GM21360 (cell line): ENCODE results near the gene DLX1.
A peak's percentile ranks its signal among the peaks of the same experiment; 100 is the strongest.

Experiments used
- ATAC-seq: cut with Tn5 transposase; IDR thresholded peaks from one replicate; pipeline ENCODE4 v1.9.1; 2021; ENCODE audit warnings: mild to moderate bottlenecking, moderate library complexity; ENCODE audit not compliant: unreplicated experiment

DLX1 gene

DNA sequence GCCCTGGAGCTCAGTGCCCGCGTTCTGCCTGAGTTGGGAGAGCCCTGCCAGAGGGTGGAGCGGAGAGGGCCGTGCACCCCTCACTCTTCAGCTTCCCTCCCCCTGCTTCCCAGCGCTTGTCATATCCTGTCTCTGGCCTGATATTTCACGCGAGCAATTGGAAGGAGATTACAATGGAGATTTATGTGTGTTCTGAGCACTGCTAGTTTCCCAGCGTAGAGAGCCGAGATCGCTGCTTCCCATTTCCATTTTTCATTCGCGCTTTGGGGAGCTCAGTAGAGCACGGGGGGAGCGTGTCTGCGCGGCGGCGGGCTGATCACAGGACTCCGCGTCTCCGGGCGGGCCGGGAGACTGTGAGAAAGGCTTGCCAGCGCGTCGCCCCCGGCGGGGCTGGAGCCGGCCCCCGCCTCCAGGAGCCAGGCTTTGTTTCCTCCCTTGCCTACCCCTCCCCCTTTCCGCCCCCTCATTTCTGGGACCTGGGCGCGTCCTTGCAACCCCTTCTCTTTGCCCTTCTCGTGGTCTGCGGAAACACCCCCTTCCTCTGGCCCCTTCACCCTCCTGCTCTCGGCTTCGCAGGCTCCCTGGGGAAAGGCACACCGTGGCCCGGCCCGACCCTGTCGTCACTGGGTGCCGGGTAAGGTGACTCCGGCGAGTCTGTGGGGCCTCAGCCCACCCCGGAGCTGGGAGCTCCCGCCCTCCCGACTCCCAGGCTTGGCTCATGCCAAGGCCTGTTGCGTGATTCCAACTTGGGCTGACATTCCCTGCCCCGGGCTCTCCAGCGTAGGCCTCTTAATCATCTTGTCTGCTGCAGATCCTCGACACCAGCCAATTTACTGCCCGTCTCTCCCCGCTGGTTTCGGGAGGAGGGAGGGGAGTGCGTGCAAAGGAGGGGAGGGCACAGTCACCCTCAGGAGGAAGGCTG, 11.6 kb downstream of the DLX1 start:
- no peak for ATAC-seq

DNA sequence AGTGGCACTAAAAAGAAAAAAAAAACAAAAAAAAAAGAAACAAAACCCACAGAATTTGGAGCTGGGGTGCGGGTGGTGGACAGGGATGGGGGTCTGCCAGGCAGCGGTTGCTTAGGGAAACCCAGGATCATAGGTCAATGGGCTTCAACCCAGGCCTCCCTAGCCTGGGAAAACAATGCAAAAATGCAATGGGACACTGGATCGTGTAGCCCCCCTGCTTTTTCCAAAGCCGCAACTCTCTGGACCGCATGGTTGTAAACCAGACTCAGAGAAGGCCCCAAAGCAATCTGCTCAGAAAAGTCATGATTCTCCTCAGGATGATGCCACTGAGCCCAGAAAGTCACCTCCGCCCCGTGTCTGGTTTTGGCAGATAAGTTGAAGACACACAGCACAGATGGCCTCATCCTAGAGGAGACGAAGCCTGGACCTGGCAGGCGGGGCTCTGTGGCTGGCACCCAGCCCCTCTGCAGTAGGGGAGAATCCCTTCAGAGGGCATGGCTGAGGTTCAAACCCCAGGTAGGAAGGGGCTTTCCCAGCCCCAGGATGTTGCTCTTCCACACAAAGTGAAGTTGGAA, 12.3 kb downstream of the DLX1 start:
- ATAC-seq = no peak

DNA sequence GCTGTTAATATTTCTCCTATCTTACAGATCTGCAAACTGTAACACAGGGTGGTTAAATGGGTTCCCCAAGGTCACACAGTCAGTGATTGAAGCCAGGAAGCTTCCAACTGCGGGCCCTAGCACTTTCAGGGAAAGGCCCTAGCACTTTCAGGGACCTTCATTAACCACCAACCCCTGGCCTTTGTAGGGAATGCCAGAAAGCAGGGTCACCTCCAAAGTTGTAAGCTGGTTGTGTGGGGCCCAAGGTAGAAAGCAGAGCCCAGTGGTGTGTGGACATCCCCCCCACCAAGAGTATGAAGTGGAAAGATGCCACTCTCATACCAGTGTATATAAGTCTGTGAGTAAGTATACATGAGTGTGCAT, 13.0 kb downstream of the DLX1 start:
- no peak for ATAC-seq

DNA sequence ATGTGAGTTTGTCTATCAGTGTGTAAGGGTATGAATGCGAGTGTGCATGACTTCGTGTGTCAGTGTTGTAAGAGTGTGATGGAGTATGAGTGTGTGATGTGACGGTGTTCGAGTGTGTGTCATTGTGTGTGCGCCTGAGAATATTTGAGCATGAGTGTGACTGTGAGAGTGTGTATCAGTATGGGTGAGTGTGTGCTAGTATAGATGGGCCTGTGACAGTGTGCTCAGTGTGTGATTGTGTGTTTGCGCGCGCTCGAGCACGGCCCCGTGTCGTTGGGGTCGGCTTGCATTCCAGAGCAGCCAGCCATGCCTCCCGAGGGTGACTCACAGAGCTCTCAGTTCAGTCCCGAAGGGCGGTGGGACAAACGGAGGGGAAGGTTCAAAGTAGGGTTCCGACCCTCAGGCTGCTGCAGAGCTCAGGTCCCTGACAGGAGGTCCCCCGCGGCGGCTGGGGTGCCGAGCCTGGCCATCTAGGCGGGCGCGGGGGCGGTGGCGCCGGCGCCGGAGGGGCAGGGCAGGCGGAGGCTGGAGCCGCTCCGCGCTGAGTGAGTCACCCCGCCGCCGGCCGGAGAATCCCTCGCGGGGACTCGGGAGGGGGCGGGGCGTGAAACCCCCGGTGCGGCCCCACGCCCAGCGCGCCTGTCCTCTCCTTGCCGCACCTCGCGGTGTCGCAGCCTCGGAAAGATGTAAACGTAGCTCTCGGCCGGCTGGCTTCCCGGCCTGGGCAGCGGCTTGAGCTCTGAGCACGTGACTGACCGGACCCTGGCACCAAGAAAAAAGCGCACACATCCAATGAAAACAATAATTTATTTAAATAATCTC, 13.6 kb downstream of the DLX1 start:
- no peak for ATAC-seq

DNA sequence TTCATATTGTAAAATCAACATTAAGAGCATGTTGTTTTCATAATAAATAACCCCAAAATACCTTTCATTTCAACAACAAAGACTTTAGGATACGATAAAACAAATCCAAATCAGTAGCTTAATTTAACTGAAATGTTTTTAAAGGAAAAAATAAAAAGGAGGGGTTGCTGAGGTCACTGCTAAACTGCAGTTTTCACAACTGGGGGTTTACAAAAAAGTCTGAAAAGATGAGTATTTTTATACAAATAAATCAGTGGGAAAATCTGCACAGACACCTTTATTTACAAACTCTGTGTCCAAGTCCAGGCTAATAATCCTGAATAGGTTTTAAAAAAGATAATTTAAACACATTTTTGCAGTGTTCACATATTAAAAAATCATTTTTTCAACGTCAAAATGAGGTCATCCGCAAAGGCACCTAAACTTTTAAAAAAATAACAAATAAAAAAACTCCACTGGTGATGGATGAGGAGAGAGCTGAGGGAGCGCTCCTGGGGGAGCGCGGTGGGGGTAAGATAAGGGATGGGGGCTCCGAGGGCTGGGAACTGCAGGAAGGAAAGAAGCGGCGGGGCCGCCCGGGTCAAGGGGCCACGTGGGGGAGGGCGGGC, 14.3 kb downstream of the DLX1 start:
- no peak for ATAC-seq

DNA sequence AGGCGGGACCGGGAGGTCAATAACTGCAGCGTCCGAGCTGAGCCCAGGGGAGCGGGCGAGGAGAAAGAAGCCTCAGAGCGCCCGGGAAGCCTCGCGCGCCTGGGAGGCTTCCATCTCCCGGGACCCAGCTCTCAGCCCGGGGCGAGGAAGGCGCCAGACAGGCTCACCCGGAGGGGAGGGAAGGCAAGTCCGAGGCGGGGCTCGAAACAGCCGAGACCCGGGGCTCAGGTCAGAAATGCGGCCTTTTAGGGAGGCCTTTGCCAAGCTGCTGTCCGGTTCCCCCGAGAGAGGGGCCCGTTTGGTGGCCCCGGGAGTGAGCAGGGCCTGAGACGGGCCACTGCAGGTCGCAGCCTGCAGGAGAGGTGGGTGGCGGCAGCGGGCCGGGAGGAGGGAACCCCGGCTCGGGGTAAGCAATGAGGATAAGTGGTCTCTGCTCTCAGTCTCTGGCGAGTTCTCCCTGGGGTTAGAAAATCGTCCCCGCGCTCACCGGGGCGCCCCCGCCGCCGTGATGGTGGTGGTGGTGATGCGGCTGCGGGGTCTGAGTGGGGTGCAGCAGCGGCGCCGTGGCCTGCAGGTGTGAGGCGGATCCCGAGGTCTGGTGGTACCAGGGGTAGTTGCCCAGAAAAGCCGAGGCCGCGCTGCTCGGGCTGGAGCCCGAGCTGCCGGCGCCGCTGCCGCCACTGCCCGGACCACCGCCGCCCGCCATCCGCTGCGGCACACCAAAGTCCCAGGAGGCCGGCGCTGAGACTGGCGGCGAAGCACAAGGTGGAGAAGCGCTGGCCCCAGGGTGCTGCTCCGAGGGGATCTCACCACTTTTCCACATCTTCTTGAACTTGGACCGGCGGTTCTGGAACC, 15.0 kb downstream of the DLX1 start:
- no peak for ATAC-seq

DNA sequence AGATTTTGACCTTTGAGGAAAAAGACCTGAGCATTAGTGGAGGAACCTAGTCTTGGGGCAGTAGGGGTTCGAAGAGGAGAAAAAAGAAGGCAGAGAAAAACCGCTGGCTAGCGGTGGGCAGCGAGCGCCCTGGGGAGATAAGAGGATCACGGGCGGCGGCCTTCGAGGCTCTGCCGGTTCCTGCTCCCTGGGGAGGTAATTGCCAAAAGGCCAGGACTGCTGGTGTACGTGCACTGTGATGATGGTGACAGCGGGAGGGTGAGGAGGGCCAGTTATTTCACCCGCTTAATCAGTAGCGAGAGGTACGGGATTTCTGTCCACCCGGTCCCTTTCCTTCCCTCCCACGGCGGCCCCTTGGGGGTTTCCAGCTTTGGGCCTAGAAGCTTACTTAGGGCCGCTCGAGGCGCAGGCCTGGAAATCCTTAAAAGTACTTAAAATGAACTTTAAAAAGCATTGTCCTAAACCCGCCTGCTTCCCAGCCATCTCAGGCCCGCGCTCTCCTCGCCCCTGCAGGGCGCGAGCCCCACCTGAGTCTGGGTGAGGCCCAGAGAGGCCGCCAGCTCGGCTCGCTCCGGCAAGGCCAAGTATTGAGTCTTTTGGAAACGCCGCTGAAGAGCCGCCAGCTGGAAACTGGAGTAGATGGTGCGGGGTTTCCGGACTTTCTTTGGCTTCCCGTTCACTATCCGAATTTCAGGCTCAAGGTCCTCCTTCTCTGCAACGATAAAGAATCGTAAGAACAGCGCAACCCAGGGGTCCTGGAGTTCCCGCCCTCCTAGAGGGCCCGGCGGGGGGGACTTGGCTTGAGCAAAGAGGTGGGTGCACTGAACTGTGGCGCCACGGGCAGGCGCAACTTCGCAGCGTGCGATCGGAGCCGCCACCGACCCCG, 15.9 kb downstream of the DLX1 start:
- no peak for ATAC-seq

DNA sequence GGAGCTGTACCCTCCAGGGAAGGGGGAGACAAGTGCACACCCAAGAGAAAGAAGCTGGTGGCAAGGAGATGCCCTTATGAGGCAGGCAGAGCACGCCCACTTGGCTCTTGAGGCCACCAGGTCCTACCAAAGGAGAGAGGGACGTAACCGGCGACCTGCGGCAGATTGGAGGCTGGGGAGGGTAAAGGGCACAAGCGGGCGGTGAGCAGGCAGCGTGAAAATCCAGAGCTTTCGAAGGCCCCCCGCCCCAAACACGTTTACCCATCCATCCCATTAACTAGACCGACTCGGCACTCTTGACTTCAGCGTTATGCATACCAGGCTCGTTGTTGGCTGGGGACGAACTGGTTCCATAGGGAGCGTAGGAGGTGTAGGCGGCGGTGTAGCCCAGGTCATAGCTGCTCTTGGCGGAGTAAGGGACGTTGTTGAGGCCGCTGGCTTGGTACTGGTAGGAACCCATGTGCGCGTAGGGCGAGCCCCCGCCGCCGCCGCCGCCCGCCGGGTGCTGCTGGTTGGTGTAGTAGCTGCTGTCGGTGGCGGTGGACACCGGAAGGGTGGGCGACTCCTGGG, 16.6 kb downstream of the DLX1 start:
- ATAC-seq = no peak

DNA sequence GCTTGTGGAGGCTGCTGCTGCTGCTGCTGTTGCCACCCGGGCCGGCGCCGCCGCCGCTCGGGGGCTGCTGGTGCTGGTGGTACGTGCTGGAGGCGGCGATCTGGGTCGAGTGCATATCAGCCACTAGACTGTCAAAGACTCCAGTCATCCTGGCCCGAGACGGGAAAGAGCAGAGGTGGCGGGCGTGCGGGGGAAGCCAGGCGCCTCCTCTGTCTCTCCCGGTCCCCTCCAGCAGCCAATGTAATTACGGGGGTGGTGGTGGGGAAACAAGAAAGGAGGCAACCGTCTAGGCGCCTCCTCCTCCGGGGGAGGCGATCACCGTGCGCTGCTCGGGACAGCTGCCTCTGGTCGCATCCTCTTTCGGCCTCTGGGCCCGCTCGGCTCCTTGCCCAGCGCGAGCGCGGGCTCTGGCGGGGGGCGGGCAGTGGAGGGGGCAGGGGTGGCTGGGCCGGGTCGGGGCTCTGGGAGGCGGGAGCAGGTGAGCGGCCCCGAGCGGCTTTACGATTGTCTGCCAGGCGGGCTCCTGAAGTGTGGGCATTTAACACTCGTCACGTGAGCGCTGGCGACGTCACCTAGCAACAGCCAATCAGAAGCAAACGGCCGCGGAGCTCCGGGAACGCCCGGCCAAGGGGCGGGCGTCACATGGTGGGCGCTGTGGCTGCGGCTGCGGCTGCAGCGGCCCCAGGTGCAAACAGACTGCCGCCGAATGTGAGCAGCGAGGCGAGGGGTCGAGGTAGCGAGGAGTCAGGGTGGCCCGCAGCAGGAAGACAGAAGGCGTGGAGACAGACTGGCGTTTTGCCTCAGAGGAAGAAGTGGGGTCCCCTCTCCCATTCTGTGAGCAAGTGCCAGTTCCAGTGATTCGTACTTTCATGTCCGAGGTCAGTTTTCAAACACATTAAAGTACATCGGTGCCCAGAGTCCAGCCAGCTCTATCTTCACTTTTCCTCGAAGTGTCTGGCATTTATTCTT, 17.4 kb downstream of the DLX1 start, which contains the start of gene DLX2:
DLX2 (minus strand) TSS at position 510 of the 969 bp plus-strand sequence; CDS start at position 148, 362 bp downstream.
- peak; percentile 50 for ATAC-seq

DNA sequence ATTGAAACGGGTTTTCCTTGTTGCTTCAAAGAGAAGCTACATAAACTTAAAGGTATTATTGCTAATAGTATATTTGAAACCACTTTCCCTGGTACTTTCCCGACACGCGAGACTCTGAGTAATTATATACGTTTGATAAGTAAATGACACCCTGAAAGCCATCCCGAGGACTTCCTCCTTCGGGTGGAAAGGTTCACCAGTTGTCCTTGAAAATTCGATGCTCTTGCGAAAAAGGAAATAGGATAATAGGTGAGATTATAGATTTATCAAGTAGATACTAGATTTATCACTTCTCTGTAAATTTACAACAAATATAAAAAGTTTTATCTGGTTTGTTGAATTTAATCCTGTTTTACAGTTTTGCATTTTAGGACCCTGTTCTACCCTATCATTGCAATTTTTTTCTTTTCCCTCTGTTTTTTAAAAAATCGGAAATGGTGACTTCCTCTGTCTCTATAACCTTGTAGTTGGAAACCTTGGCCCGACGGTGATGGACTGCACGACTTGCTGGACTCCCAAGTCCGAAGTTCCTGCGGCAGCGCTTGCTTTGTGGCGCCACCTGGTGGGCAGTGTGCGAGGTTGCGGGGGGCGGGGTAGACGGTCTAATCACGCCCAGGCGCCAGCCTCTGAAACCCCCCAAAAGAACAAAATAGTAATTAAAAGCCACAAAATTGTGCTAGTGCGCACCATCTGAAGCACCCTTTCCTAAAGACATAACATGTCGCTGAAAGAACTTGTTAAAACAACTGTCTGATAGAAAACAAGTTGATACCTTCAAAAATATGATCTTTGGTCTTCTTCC, 18.4 kb downstream of the DLX1 start:
- no peak for ATAC-seq

DNA sequence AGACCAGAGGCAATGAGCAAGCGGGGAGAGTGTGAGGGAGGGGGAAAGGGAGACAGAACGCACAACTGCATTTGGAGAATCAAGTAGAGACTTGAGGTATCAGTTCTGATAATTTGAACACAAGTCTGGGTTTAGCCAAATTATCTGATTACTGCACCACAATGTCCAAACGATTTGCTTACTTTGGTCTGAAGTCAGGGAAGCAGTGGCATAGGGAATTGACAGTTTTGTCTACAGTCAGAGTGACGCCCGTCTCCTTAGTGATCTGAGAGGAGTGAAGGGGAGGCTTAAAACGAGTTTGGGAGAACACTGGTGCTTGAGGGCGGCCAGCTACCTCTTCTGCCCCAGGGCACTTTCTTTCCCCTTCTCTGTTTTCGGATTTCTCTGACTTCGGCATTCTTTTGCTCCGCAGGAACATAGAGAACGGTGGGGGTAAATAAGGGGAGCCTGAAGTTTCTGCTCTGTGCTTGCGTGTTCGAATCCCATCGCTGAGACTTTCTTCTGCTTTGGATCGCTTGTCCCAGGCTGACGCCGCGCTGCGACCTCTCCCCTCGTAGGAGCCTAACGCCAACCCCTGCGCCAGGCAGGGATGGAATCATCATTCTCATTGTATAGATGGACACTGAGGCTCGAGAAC, 20.3 kb downstream of the DLX1 start:
- ATAC-seq = no peak

DNA sequence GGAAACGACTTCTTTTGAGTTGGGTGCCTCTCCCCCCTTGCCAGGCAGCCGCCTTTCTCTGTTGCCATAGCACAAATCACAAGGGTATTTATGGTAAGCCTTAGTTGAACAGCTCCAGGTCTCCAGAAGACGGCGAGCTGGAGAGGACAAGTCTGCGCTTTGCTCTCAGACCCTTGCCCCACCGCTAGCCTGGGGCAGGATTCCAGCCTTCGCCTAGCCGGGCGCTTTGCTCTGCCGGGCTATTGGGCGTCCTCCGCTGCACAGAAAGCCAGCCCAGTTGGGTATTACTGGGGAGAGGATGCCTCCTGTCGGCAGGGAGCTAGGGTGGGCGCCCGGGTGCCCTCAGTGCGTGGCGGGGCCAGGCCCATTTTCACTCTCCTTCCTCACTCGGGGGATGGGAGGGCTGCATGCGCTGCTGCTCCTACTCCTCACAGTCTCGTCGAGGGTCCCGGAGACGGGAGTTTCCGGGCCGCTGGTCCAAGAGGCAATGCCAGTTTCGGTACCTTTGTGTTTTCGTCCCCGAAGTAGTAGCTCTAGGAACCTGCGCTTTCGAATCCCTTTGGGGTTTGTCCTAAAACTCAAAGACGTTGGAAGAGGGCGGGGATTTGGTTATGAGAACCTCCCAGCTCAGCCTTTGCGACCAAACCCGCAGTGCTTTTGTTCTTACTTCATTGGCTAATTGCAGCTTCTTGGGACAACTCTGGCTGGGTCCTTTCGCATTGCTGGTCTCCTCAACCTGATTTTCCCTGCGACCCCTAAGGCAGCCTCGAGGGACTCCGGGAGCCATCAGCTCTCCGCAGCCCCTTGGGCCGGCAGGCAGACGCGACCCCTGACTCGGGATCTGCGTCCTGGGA, 21.0 kb downstream of the DLX1 start:
- no peak for ATAC-seq

DNA sequence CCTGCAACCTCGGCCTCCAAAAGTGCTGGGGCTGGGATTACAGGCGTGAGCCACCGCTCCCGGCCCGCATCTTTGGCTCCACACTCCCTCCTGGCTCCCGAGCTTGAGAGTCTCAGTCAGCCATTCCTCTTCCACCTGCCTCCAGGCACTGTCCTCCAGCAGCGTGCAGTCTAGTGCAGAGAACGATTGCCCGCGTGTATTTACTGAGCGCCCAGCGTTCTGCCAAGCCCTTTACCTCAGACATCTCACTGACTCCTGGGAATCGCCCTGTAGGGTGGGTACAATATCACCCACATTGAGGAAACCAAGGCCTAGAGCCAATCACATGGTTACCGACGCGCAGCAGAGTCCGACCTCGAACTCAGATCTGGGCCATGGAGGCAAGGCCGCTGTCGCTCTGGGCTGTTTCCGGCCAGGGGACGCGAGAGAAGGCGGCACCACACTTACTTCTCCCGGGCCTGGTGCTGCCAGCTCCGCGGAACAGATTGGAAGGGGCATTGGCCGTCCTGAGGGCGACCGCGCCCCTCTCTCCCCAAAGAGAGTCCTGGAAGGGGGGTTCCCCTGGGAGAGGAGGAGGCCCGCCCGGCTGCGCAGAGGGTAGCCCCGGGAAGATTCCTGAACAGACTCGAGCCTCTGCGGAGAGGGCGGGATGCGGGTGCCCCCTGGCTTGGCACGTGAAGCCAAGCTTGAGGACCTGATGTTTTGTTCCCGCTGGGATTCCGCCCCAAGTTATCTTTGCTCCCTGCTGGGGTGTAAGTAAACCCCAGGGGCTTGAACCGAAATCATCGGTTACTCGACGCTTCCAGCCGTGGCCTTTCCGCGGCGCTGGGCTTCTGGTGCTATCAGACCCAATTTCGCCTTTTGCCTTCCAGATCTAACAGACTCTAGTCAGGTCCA, 22.6 kb downstream of the DLX1 start:
- no peak for ATAC-seq

DNA sequence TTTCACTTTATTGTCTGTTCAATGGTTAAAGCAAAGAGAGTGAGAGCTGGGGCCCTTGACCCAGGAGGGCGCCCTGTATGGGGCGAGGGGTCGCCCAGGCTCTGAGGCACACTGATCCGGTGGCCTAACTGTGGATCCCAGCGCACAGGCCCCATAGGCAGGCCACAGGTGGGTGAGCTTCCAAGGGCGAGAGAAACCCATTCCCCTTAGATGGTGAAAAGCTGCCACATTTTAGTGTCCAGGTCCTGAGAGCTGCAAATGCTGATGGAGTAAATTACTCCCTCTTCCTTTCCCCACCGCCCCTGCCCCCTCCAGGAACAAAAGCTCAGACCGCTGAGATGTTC, 23.3 kb downstream of the DLX1 start:
- ATAC-seq = no peak
